ENCODE data around the gene ARPC5L. TPM values are rescaled to one million over a fixed set of nuclear protein-coding genes. Genes with fewer than 3 reads are reported as not detected.

The ARPC5L gene
- total and polyA plus RNA-seq, 9 of the 15 experiments (the other 6 are each of a cell fraction or from before 2014, with no cell fraction given): 25.4 to 113 (median 63.8) TPM

DNA sequence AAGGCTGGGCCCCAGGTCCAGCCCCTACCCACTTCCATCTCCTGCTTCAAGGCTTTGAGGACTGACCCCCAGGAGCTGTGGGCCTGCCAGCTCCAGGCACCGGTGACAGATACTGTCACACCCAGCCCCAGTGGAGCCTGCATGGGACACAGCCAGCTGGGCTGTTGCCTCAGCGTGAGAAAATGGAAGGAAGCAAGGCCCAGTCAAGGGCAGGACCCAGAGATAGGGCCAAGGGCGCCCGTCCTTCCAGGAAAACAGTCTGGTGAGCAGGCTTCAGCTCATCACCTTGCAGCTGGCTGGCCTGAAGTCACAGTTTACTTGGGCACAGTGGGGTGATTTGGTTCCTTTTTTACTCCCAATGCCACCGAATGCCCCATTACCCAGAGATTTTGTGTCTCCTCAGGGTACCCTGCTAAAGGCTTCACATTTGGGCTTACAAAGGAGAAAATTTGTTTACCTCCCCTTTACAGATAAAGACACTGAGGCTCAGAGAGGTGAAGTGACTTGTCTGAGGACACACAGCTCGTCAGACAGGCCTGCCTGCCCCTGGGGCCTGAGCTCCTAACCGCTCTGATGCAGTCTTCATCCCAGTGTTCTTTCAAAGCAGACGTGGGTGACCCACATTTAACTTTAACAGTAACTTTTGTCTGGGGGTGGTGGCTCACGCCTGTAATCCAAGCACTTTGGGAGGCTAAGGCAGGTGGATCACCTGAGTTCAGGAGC lies 30.1 kb upstream of the ARPC5L start (continued):
- TF ChIP-seq, protein P1, sequence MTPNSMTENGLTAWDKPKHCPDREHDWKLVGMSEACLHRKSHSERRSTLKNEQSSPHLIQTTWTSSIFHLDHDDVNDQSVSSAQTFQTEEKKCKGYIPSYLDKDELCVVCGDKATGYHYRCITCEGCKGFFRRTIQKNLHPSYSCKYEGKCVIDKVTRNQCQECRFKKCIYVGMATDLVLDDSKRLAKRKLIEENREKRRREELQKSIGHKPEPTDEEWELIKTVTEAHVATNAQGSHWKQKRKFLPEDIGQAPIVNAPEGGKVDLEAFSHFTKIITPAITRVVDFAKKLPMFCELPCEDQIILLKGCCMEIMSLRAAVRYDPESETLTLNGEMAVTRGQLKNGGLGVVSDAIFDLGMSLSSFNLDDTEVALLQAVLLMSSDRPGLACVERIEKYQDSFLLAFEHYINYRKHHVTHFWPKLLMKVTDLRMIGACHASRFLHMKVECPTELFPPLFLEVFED (CRISPR knock-in tag; conservative IDR thresholded peaks at IDR 0.05): no peak
- TF ChIP-seq, protein P2, sequence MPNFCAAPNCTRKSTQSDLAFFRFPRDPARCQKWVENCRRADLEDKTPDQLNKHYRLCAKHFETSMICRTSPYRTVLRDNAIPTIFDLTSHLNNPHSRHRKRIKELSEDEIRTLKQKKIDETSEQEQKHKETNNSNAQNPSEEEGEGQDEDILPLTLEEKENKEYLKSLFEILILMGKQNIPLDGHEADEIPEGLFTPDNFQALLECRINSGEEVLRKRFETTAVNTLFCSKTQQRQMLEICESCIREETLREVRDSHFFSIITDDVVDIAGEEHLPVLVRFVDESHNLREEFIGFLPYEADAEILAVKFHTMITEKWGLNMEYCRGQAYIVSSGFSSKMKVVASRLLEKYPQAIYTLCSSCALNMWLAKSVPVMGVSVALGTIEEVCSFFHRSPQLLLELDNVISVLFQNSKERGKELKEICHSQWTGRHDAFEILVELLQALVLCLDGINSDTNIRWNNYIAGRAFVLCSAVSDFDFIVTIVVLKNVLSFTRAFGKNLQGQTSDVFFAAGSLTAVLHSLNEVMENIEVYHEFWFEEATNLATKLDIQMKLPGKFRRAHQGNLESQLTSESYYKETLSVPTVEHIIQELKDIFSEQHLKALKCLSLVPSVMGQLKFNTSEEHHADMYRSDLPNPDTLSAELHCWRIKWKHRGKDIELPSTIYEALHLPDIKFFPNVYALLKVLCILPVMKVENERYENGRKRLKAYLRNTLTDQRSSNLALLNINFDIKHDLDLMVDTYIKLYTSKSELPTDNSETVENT (CRISPR knock-in tag; IDR thresholded peaks at IDR 0.05): no peak
- TF ChIP-seq HDAC3 (IDR thresholded peaks at IDR 0.05; ENCODE audit: borderline replicate concordance, partially characterized antibody) (no peak), ZBTB34 (CRISPR knock-in tag; IDR thresholded peaks at IDR 0.05) (no peak), ZNF76 (CRISPR knock-in tag; IDR thresholded peaks at IDR 0.05; ENCODE audit: borderline replicate concordance) (no peak), HMG20B (CRISPR knock-in tag; IDR thresholded peaks at IDR 0.05) (no peak)
- TF ChIP-seq, protein P3, sequence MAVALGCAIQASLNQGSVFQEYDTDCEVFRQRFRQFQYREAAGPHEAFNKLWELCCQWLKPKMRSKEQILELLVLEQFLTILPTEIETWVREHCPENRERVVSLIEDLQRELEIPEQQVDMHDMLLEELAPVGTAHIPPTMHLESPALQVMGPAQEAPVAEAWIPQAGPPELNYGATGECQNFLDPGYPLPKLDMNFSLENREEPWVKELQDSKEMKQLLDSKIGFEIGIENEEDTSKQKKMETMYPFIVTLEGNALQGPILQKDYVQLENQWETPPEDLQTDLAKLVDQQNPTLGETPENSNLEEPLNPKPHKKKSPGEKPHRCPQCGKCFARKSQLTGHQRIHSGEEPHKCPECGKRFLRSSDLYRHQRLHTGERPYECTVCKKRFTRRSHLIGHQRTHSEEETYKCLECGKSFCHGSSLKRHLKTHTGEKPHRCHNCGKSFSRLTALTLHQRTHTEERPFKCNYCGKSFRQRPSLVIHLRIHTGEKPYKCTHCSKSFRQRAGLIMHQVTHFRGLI (CRISPR knock-in tag; IDR thresholded peaks at IDR 0.05): no peak
